Activated CD4-positive, alpha-beta T cell treated with anti-CD3 and anti-CD28 coated beads, Interleukin-2, Interleukin-6, amounts not matched to agents 100 ng/mL and 50 ng/mL, durations not matched to agents 16 hours and 8 hours (primary cell): Measurements from ENCODE around the gene VCL.
A peak's percentile ranks its signal among the peaks of the same experiment; 100 is the strongest.

Experiments used
- DNase-seq: peaks from one replicate; pipeline ENCODE4 v3.0.0-alpha.2; 2020

The VCL gene

GRCh38 chr10:74079028-74079935 is 81.4 kb downstream of the VCL start:
- no peak for DNase-seq

- peak; percentile 12 for DNase-seq
Observed at GRCh38 chr10:74079936-74080590, 82.1 kb downstream of the VCL start.

- DNase-seq = peak; percentile 66
Observed at GRCh38 chr10:74081192-74081803, 83.4 kb downstream of the VCL start.

GRCh38 chr10:74081941-74082718 is 84.2 kb downstream of the VCL start:
- no peak for DNase-seq

GRCh38 chr10:74083304-74083703 is 85.4 kb downstream of the VCL start:
- no peak for DNase-seq

GRCh38 chr10:74084955-74085354 is 87.0 kb downstream of the VCL start:
- DNase-seq = peak; percentile 68

GRCh38 chr10:74086317-74086716 is 88.4 kb downstream of the VCL start:
- DNase-seq = no peak

GRCh38 chr10:74088722-74089121 is 90.8 kb downstream of the VCL start:
- no peak for DNase-seq

GRCh38 chr10:74092372-74092771 is 94.5 kb downstream of the VCL start:
- DNase-seq = no peak

GRCh38 chr10:74093530-74094164 is 95.7 kb downstream of the VCL start:
- no peak for DNase-seq

- DNase-seq = no peak
Observed at GRCh38 chr10:74094231-74094630, 96.3 kb downstream of the VCL start.

- DNase-seq = no peak
Observed at GRCh38 chr10:74096777-74097176, 98.9 kb downstream of the VCL start.

- no peak for DNase-seq
Observed at GRCh38 chr10:74097776-74098175, 99.9 kb downstream of the VCL start.

GRCh38 chr10:74099420-74099819 is 101.5 kb downstream of the VCL start:
- DNase-seq = no peak

- no peak for DNase-seq
Observed at GRCh38 chr10:74099836-74100235, 101.9 kb downstream of the VCL start.

GRCh38 chr10:74103560-74104258 is 105.8 kb downstream of the VCL start:
- DNase-seq = peak; percentile 43

GRCh38 chr10:74104480-74104879 is 106.6 kb downstream of the VCL start:
- DNase-seq = no peak

GRCh38 chr10:74104996-74105395 is 107.1 kb downstream of the VCL start:
- DNase-seq = no peak

- no peak for DNase-seq
Observed at GRCh38 chr10:74107391-74107790, 109.5 kb downstream of the VCL start.

GRCh38 chr10:74109452-74109851 is 111.5 kb downstream of the VCL start:
- DNase-seq = no peak

- no peak for DNase-seq
Observed at GRCh38 chr10:74110120-74110519, 112.2 kb downstream of the VCL start.

GRCh38 chr10:74111799-74112198 is 113.9 kb downstream of the VCL start:
- no peak for DNase-seq
